NB4 (cell line): ENCODE results near the gene IMMP2L.

Experiments used
- DNase-seq: peaks from one replicate; pipeline ENCODE4 v3.0.0; 2010; ENCODE audit warnings: low read depth
- H3K4me3 ChIP-seq: one replicate; pipeline ENCODE4 v1.5.1; 2011; ENCODE audit warnings: mild to moderate bottlenecking, low read depth, low read length, moderate library complexity
- CTCF ChIP-seq: IDR thresholded peaks from one replicate; pipeline ENCODE4 v1.5.1; 2012; ENCODE audit warnings: low read depth, low read length
- MYC ChIP-seq: IDR thresholded peaks from 2 replicates; pipeline ENCODE4 v1.6.1; 2011; ENCODE audit warnings: low read depth, low read length
- POLR2A ChIP-seq: IDR thresholded peaks from 2 replicates; pipeline ENCODE4 v1.6.1; 2011; ENCODE audit warnings: mild to moderate bottlenecking; ENCODE audit not compliant: insufficient read length; ENCODE audit errors: extremely low read depth
- TF ChIP-seq, protein P1 (sequence below): IDR thresholded peaks from 2 replicates; pipeline ENCODE4 v1.6.1; 2011; ENCODE audit warnings: low read depth, low read length

The IMMP2L gene

GRCh38 chr7:110922906-110923305 is 639.4 kb downstream of the IMMP2L start:
- DNase-seq = no peak
- H3K4me3 ChIP-seq = no peak overlapping the region
- TF ChIP-seq POLR2A (no peak), MYC (no peak), CTCF (no peak)
- TF ChIP-seq, protein P1, sequence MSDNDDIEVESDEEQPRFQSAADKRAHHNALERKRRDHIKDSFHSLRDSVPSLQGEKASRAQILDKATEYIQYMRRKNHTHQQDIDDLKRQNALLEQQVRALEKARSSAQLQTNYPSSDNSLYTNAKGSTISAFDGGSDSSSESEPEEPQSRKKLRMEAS = no peak

- H3K4me3 ChIP-seq = no peak overlapping the region
- no peak for DNase-seq
- TF ChIP-seq POLR2A (no peak), MYC (no peak)
Measured at GRCh38 chr7:110921595-110922151, 640.6 kb downstream of the IMMP2L start.

GRCh38 chr7:110918949-110919548 is 643.2 kb downstream of the IMMP2L start:
- H3K4me3 ChIP-seq = no peak overlapping the region
- no peak for TF ChIP-seq CTCF
- TF ChIP-seq, protein P1 = no peak
- DNase-seq = no peak

- no peak overlapping the region for H3K4me3 ChIP-seq
- DNase-seq = no peak
- no peak for TF ChIP-seq MYC
- no peak for TF ChIP-seq POLR2A
- no peak for TF ChIP-seq CTCF
- TF ChIP-seq, protein P1 = no peak
Measured at GRCh38 chr7:110914263-110914662, 648.0 kb downstream of the IMMP2L start.

GRCh38 chr7:110911632-110912031 is 650.7 kb downstream of the IMMP2L start:
- TF ChIP-seq CTCF = no peak
- no peak for TF ChIP-seq MYC
- TF ChIP-seq, protein P1 = no peak
- TF ChIP-seq POLR2A = no peak
- no peak overlapping the region for H3K4me3 ChIP-seq
- no peak for DNase-seq

DNA sequence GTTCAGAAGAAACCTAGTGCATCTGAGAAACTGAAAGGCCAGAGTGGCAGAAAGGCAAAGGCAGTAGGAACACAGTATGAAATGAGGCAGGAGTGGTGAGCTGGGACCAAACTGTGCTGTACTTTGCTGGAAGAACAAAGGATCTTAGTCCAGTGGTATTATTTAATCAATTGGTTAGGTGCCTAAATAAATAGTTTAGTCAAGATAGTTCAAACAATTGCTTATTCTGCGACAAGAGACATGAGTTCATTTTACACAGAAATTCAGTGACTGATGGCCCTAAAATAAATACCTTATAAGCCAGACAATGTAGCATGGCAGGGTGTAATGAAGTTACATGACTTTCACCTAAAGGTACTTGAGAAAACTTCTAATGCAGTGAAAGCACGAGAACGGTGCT is 653.2 kb downstream of the IMMP2L start:
- no peak overlapping the region for H3K4me3 ChIP-seq
- DNase-seq = no peak
- TF ChIP-seq CTCF = no peak
- TF ChIP-seq, protein P1 = no peak
- TF ChIP-seq MYC = no peak
- no peak for TF ChIP-seq POLR2A
